Upper lobe of left lung (tissue), 4 donors: ENCODE measurements around the gene NBPF3.
A peak's percentile ranks its signal among the peaks of the same experiment; 100 is the strongest.

Source experiments
- CTCF ChIP-seq, 6 experiments: fragments of 450-650 bp in 4 of 6; fragments of 200-600 bp in 2 of 6; sonication (generic) in 2 of 6; IDR thresholded peaks; one replicate each; pipeline ENCODE4 v1.5.1; 2016 to 2019; ENCODE audit warnings: antibody characterized with exemption in 6 of 6
- EP300 ChIP-seq, 4 donors: sonication (generic); formaldehyde crosslinking; IDR thresholded peaks; one replicate each; pipeline ENCODE4 v1.5.1; 2017; ENCODE audit warnings: antibody characterized with exemption in 4 of 4, control low read depth in 2 of 4
- POLR2A ChIP-seq, 4 donors: fragments of 450-650 bp; IDR thresholded peaks; one replicate each; pipeline ENCODE4 v1.5.1; 2016 to 2017; ENCODE audit warnings: antibody characterized with exemption in 4 of 4, mild to moderate bottlenecking in 2 of 4

GRCh38 chr1:21517161-21517589 is 77.2 kb downstream of the NBPF3 start:
- TF ChIP-seq CTCF (IDR thresholded peaks at IDR 0.05) (no peak), POLR2A (IDR thresholded peaks at IDR 0.05) (peak in 1 of 4 donors; percentile 35), EP300 (IDR thresholded peaks at IDR 0.05) (peak in 3 of 4 donors; percentile 69 to 90 (median 72))
